Measurements from ENCODE around the gene FGD3. TPM values are rescaled to one million over a fixed set of nuclear protein-coding genes. Genes with fewer than 3 reads are reported as not detected.

The FGD3 gene
- total and polyA plus RNA-seq, 4 donors = 1.6 to 6.2 (median 3.6) TPM

DNA sequence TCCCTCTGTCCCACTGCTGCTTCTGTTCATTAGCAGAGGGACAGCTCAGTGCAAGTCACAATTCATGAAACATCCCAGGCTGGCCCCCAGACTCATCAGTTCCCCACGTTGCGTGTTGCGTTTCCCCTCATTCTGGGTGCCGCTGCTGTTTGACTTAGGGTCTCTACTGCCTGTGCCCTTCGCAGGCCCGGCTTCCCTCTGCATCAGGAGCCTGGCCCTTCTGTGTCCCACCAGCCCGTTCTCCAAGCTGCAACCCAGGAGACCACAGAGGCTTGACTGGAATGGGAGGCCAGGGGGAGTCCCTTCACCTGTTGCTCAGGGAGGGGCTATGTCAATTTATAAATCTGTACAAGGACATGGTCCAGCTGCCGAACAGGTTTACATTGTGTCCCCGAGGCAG lies 57.2 kb downstream of the FGD3 start:
- Histone ChIP-seq H3K4me3 (ENCODE audit: low read depth in 1 of 3, low read length in 3 of 3) (no peak overlapping the region), H3K9ac (ENCODE audit: low read depth in 1 of 2, low read length in 2 of 2) (no peak overlapping the region), H3K27ac (ENCODE audit: low read depth in 1 of 2, low read length in 2 of 2) (no peak overlapping the region), H3K4me1 (ENCODE audit: control insufficient read depth in 4 of 4, insufficient read depth in 4 of 4, low read length in 3 of 4) (peaks cover 0 to 7% (median 4%) of the 10 kb centered on the region in 4 donors), H3K27me3 (ENCODE audit: control insufficient read depth in 4 of 4, insufficient read depth in 4 of 4, low read length in 3 of 4) (no peaks in the 10 kb centered on the region), H3K9me3 (ENCODE audit: control insufficient read depth in 4 of 4, low read length in 3 of 4) (no peaks in the 10 kb centered on the region), H3K36me3 (ENCODE audit: control insufficient read depth in 4 of 4, insufficient read depth in 3 of 4, low read depth in 1 of 4, low read length in 3 of 4) (peaks cover 0 to 2% (median 0%) of the 10 kb centered on the region in 4 donors)
- WGBS = 94% methylated on average over 9 of the region's 9 CpGs
- TF ChIP-seq, protein P1, sequence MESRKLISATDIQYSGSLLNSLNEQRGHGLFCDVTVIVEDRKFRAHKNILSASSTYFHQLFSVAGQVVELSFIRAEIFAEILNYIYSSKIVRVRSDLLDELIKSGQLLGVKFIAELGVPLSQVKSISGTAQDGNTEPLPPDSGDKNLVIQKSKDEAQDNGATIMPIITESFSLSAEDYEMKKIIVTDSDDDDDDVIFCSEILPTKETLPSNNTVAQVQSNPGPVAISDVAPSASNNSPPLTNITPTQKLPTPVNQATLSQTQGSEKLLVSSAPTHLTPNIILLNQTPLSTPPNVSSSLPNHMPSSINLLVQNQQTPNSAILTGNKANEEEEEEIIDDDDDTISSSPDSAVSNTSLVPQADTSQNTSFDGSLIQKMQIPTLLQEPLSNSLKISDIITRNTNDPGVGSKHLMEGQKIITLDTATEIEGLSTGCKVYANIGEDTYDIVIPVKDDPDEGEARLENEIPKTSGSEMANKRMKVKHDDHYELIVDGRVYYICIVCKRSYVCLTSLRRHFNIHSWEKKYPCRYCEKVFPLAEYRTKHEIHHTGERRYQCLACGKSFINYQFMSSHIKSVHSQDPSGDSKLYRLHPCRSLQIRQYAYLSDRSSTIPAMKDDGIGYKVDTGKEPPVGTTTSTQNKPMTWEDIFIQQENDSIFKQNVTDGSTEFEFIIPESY (IDR thresholded peaks at IDR 0.05) = no peak
- TF ChIP-seq NR2F2 (IDR thresholded peaks at IDR 0.05) = no peak
- TF ChIP-seq FOXA1 (IDR thresholded peaks at IDR 0.05) = no peak
- TF ChIP-seq CTCF (IDR thresholded peaks at IDR 0.05; ENCODE audit: low read depth, low read length, missing input control) = no peak
- no peak for DNase-seq (ENCODE audit: low spot score)

DNA sequence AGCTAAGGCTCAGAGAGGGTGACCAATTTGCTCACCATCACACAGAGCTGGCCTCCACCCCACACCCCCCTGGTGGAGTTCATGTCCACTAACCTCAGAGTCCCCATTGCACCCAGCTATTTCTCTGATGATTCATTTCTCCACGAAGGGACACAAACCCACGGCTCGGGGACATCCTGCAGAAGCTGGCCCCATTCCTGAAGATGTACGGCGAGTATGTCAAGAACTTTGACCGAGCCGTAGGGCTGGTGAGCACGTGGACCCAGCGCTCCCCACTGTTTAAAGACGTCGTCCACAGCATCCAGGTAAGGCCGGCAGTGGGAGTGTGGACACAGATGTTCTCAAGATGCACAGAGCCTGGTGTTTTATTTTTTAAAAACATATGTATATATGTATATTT lies 58.6 kb downstream of the FGD3 start:
- DNase-seq (ENCODE audit: low spot score) = no peak
- Histone ChIP-seq H3K36me3 (ENCODE audit: control insufficient read depth in 4 of 4, insufficient read depth in 3 of 4, low read depth in 1 of 4, low read length in 3 of 4) (peaks cover 0 to 2% (median 0%) of the 10 kb centered on the region in 4 donors), H3K9me3 (ENCODE audit: control insufficient read depth in 4 of 4, low read length in 3 of 4) (no peaks in the 10 kb centered on the region), H3K4me3 (ENCODE audit: low read depth in 1 of 3, low read length in 3 of 3) (no peak overlapping the region), H3K27ac (ENCODE audit: low read depth in 1 of 2, low read length in 2 of 2) (no peak overlapping the region), H3K9ac (ENCODE audit: low read depth in 1 of 2, low read length in 2 of 2) (no peak overlapping the region), H3K4me1 (ENCODE audit: control insufficient read depth in 4 of 4, insufficient read depth in 4 of 4, low read length in 3 of 4) (peaks cover 0 to 7% (median 4%) of the 10 kb centered on the region in 4 donors), H3K27me3 (ENCODE audit: control insufficient read depth in 4 of 4, insufficient read depth in 4 of 4, low read length in 3 of 4) (no peaks in the 10 kb centered on the region)
- 89% methylated on average over 12 of the region's 12 CpGs for WGBS
- TF ChIP-seq HNF4G (IDR thresholded peaks at IDR 0.05) (no peak), FOXA1 (IDR thresholded peaks at IDR 0.05) (no peak), EGR1 (IDR thresholded peaks at IDR 0.05; ENCODE audit: low read depth in 2 of 2) (no peak), RAD21 (IDR thresholded peaks at IDR 0.05) (no peak), NR2F2 (IDR thresholded peaks at IDR 0.05) (no peak), CTCF (IDR thresholded peaks at IDR 0.05; ENCODE audit: low read depth, low read length, missing input control) (no peak), SP1 (IDR thresholded peaks at IDR 0.05) (no peak)
- TF ChIP-seq, protein P2, sequence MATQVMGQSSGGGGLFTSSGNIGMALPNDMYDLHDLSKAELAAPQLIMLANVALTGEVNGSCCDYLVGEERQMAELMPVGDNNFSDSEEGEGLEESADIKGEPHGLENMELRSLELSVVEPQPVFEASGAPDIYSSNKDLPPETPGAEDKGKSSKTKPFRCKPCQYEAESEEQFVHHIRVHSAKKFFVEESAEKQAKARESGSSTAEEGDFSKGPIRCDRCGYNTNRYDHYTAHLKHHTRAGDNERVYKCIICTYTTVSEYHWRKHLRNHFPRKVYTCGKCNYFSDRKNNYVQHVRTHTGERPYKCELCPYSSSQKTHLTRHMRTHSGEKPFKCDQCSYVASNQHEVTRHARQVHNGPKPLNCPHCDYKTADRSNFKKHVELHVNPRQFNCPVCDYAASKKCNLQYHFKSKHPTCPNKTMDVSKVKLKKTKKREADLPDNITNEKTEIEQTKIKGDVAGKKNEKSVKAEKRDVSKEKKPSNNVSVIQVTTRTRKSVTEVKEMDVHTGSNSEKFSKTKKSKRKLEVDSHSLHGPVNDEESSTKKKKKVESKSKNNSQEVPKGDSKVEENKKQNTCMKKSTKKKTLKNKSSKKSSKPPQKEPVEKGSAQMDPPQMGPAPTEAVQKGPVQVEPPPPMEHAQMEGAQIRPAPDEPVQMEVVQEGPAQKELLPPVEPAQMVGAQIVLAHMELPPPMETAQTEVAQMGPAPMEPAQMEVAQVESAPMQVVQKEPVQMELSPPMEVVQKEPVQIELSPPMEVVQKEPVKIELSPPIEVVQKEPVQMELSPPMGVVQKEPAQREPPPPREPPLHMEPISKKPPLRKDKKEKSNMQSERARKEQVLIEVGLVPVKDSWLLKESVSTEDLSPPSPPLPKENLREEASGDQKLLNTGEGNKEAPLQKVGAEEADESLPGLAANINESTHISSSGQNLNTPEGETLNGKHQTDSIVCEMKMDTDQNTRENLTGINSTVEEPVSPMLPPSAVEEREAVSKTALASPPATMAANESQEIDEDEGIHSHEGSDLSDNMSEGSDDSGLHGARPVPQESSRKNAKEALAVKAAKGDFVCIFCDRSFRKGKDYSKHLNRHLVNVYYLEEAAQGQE (IDR thresholded peaks at IDR 0.05) = no peak
- TF ChIP-seq, protein P3, sequence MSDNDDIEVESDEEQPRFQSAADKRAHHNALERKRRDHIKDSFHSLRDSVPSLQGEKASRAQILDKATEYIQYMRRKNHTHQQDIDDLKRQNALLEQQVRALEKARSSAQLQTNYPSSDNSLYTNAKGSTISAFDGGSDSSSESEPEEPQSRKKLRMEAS (IDR thresholded peaks at IDR 0.05) = no peak

All from liver (tissue), 9 donors.